SK-MEL-5 (cell line): ENCODE data around the gene GCNT4. TPM values are rescaled to one million over a fixed set of nuclear protein-coding genes. Genes with fewer than 3 reads are reported as not detected.

ENCODE experiments used
- DNase-seq: peaks from one replicate; pipeline ENCODE4 v3.0.0-alpha.2; 2016; ENCODE audit warnings: low read depth, low spot score
- in situ Hi-C: cut with HindIII; loops from 2 replicates; pipeline ENCODE4 v1.10.0; 2016; ENCODE audit warnings: low sequenced_read_pairs, high pct_unique_total_duplicates, low pct_unique_long_range_greater_than_20kb
- total RNA-seq: library from RNA; depleted of rRNA; stranded (reverse); fragments of >200 nt; shearing (Covaris generic); gene quantifications from 2 replicates; pipeline ENCODE4 v1.2.3, GENCODE V29; 2014

GCNT4 gene
- total RNA-seq, 1 experiment from 2014 or later = 1.1 TPM

- in situ Hi-C loops = no loop called here
- no peak for DNase-seq
Observed at GRCh38 chr5:75031366-75031765, 21.0 kb downstream of the GCNT4 start.

GRCh38 chr5:75028090-75028489 is 24.3 kb downstream of the GCNT4 start:
- in situ Hi-C loops = no loop called here
- DNase-seq = no peak

- in situ Hi-C loops = no loop called here
- peak; percentile 72 for DNase-seq
Observed at GRCh38 chr5:75023368-75024159, 28.8 kb downstream of the GCNT4 start.

- DNase-seq = no peak
- in situ Hi-C loops = no loop called here
Observed at GRCh38 chr5:75021800-75022199, 30.6 kb downstream of the GCNT4 start.

- DNase-seq = peak; percentile 57
- in situ Hi-C loops = no loop called here
Observed at GRCh38 chr5:75021219-75021618, 31.1 kb downstream of the GCNT4 start.

- DNase-seq = no peak
- in situ Hi-C loops = no loop called here
Observed at GRCh38 chr5:75020016-75020656, 32.2 kb downstream of the GCNT4 start.

GRCh38 chr5:75018805-75019587 is 33.4 kb downstream of the GCNT4 start:
- in situ Hi-C loops = no loop called here
- DNase-seq = no peak

- DNase-seq = no peak
- in situ Hi-C loops = no loop called here
Observed at GRCh38 chr5:75017971-75018370, 34.4 kb downstream of the GCNT4 start.

- in situ Hi-C loops = no loop called here
- DNase-seq = no peak
Observed at GRCh38 chr5:75016896-75017295, 35.5 kb downstream of the GCNT4 start.

- in situ Hi-C loops = no loop called here
- no peak for DNase-seq
Observed at GRCh38 chr5:75012748-75013147, 39.6 kb downstream of the GCNT4 start.

- in situ Hi-C loops = no loop called here
- no peak for DNase-seq
Observed at GRCh38 chr5:75010838-75011237, 41.5 kb downstream of the GCNT4 start.

- no peak for DNase-seq
Observed at GRCh38 chr5:75009556-75010345, 42.6 kb downstream of the GCNT4 start.

GRCh38 chr5:75006865-75007822 is 45.2 kb downstream of the GCNT4 start:
- DNase-seq = no peak
- in situ Hi-C loops = no loop called here

More at GRCh38 chr5:75009556-75010345, 42.6 kb downstream of the GCNT4 start:
- in situ Hi-C loops = no loop called here

GRCh38 chr5:75005561-75005960 is 46.8 kb downstream of the GCNT4 start:
- in situ Hi-C loops = no loop called here
- no peak for DNase-seq
